WTC11 (cell line): ENCODE results near the gene ZNF786. TPM values are rescaled to one million over a fixed set of nuclear protein-coding genes. Genes with fewer than 3 reads are reported as not detected.
A peak's percentile ranks its signal among the peaks of the same experiment; 100 is the strongest.

Experiments
- CBFB ChIP-seq: sonication (generic); formaldehyde crosslinking; IDR thresholded peaks from 2 replicates; pipeline ENCODE4 v1.8.1; 2022; ENCODE audit warnings: mild to moderate bottlenecking, low read depth, missing genetic modification reagents
- CREM ChIP-seq: sonication (generic); formaldehyde crosslinking; IDR thresholded peaks from 2 replicates; pipeline ENCODE4 v1.8.1; 2022; ENCODE audit warnings: mild to moderate bottlenecking, missing genetic modification reagents, moderate library complexity
- FOXJ3 ChIP-seq: sonication (generic); formaldehyde crosslinking; IDR thresholded peaks from 2 replicates; pipeline ENCODE4 v1.9.0; 2021; ENCODE audit warnings: missing genetic modification reagents, mild to moderate bottlenecking, borderline replicate concordance
- JUN ChIP-seq: sonication (generic); formaldehyde crosslinking; IDR thresholded peaks from 2 replicates; pipeline ENCODE4 v1.8.0; 2023; ENCODE audit warnings: mild to moderate bottlenecking, missing genetic modification reagents
- NFE2L1 ChIP-seq: sonication (generic); formaldehyde crosslinking; IDR thresholded peaks from 2 replicates; pipeline ENCODE4 v1.8.1; 2023; ENCODE audit warnings: missing genetic modification reagents
- NFYB ChIP-seq: sonication (generic); formaldehyde crosslinking; conservative IDR thresholded peaks from 2 replicates; pipeline ENCODE4 v1.8.0; 2022; ENCODE audit warnings: low read depth, missing genetic modification reagents
- NR2C2 ChIP-seq: sonication (generic); formaldehyde crosslinking; IDR thresholded peaks from 2 replicates; pipeline ENCODE4 v1.8.0; 2022; ENCODE audit warnings: mild to moderate bottlenecking, missing genetic modification reagents
- NR3C1 ChIP-seq: sonication (generic); formaldehyde crosslinking; conservative IDR thresholded peaks from 2 replicates; pipeline ENCODE4 v1.8.1; 2023; ENCODE audit warnings: low read depth, mild to moderate bottlenecking, missing genetic modification reagents
- SMAD4 ChIP-seq: sonication (generic); formaldehyde crosslinking; IDR thresholded peaks from 2 replicates; pipeline ENCODE4 v1.8.0; 2022; ENCODE audit warnings: mild to moderate bottlenecking, missing genetic modification reagents
- TP53 ChIP-seq: sonication (generic); formaldehyde crosslinking; IDR thresholded peaks from 2 replicates; pipeline ENCODE4 v1.8.1; 2023; ENCODE audit warnings: mild to moderate bottlenecking, missing genetic modification reagents
- ZNF671 ChIP-seq: fragments of 250-450 bp; sonication (Bioruptor Pico); IDR thresholded peaks from 2 replicates; pipeline ENCODE4 v1.8.0; 2021; ENCODE audit warnings: mild to moderate bottlenecking
- total RNA-seq: library from RNA; stranded (reverse); gene quantifications from 3 replicates; pipeline ENCODE4 v1.2.3, GENCODE V29; 2021
- TF ChIP-seq, protein P1 (sequence below): fragments of 250-450 bp; sonication (Bioruptor Pico); IDR thresholded peaks from 2 replicates; pipeline ENCODE4 v1.9.0; 2021; ENCODE audit warnings: mild to moderate bottlenecking
- TF ChIP-seq, protein P2 (sequence below): sonication (generic); formaldehyde crosslinking; IDR thresholded peaks from 2 replicates; pipeline ENCODE4 v1.8.0; 2023; ENCODE audit warnings: missing genetic modification reagents
- TF ChIP-seq, protein P3 (sequence below): sonication (generic); formaldehyde crosslinking; conservative IDR thresholded peaks from 2 replicates; pipeline ENCODE4 v1.8.1; 2022; ENCODE audit warnings: mild to moderate bottlenecking, missing genetic modification reagents
- TF ChIP-seq, protein P4 (sequence below): sonication (generic); formaldehyde crosslinking; conservative IDR thresholded peaks from 2 replicates; pipeline ENCODE4 v1.8.1; 2023; ENCODE audit warnings: mild to moderate bottlenecking, low read depth, missing genetic modification reagents, moderate library complexity
- TF ChIP-seq, protein P5 (sequence below): sonication (generic); formaldehyde crosslinking; IDR thresholded peaks from 2 replicates; pipeline ENCODE4 v1.8.1; 2023; ENCODE audit warnings: mild to moderate bottlenecking, missing genetic modification reagents
- TF ChIP-seq, protein P6 (sequence below): sonication (generic); formaldehyde crosslinking; IDR thresholded peaks from 2 replicates; pipeline ENCODE4 v1.8.0; 2022; ENCODE audit warnings: mild to moderate bottlenecking, missing genetic modification reagents
- TF ChIP-seq, protein P7 (sequence below): fragments of 250-450 bp; sonication (Bioruptor Pico); IDR thresholded peaks from 2 replicates; pipeline ENCODE4 v1.9.0; 2021; ENCODE audit warnings: mild to moderate bottlenecking
- TF ChIP-seq, protein P8 (sequence below): fragments of 250-450 bp; sonication (Bioruptor Pico); conservative IDR thresholded peaks from 2 replicates; pipeline ENCODE4 v1.9.0; 2021; ENCODE audit warnings: mild to moderate bottlenecking
- TF ChIP-seq, protein P9 (sequence below): sonication (generic); formaldehyde crosslinking; IDR thresholded peaks from 2 replicates; pipeline ENCODE4 v1.8.0; 2022; ENCODE audit warnings: mild to moderate bottlenecking, missing genetic modification reagents
- TF ChIP-seq, protein P10 (sequence below): sonication (generic); formaldehyde crosslinking; IDR thresholded peaks from 2 replicates; pipeline ENCODE4 v1.8.1; 2022; ENCODE audit warnings: missing genetic modification reagents, borderline replicate concordance

The ZNF786 gene
- total RNA-seq, 1 experiment from 2014 or later, result 11.4 TPM

DNA sequence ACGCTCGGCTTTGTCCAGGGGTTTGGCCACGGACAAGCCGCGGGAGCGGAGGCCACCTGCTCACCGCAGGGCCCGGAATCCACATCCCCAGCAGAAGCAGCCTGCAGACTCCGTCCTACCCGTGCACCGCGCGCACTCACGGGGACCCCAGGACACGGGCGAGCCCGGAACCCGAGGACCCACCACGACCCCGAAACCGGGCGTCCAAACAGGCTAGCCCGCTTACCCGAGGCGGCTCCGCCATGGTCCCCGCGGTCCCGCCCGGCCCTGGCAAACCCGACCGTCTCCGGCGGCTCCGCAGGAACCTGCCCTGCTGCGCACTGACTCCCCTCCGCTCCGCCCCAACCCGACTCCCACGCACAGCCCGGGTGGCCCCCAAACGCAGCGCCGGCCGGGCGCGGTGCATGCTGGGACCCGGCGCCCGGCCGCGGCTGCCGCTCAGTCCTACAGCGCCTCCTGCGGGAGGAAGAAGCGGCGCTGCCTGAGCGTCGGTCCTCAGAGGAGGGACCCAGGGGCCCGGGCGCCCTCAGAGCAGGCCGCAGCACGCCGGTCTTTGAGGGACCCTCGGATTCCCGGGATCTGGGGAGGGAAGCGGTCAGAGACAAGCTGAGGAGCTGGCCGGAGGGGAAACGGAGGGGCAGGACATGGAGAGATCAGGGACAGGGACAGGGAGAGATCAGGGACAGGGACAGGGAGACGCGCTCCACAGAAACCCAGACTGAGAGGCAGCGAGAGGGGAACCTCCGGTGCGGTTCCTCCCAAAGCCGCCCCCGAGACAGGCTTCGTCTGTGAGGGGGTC, at the start of gene ZNF786 (continued):
- TF ChIP-seq, protein P1, sequence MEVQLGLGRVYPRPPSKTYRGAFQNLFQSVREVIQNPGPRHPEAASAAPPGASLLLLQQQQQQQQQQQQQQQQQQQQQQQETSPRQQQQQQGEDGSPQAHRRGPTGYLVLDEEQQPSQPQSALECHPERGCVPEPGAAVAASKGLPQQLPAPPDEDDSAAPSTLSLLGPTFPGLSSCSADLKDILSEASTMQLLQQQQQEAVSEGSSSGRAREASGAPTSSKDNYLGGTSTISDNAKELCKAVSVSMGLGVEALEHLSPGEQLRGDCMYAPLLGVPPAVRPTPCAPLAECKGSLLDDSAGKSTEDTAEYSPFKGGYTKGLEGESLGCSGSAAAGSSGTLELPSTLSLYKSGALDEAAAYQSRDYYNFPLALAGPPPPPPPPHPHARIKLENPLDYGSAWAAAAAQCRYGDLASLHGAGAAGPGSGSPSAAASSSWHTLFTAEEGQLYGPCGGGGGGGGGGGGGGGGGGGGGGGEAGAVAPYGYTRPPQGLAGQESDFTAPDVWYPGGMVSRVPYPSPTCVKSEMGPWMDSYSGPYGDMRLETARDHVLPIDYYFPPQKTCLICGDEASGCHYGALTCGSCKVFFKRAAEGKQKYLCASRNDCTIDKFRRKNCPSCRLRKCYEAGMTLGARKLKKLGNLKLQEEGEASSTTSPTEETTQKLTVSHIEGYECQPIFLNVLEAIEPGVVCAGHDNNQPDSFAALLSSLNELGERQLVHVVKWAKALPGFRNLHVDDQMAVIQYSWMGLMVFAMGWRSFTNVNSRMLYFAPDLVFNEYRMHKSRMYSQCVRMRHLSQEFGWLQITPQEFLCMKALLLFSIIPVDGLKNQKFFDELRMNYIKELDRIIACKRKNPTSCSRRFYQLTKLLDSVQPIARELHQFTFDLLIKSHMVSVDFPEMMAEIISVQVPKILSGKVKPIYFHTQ, result no peak
- TF ChIP-seq, protein P2, sequence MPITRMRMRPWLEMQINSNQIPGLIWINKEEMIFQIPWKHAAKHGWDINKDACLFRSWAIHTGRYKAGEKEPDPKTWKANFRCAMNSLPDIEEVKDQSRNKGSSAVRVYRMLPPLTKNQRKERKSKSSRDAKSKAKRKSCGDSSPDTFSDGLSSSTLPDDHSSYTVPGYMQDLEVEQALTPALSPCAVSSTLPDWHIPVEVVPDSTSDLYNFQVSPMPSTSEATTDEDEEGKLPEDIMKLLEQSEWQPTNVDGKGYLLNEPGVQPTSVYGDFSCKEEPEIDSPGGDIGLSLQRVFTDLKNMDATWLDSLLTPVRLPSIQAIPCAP (CRISPR knock-in tag), result no peak
- TF ChIP-seq SMAD4, result no peak
- TF ChIP-seq ZNF671 (CRISPR knock-in tag), result no peak
- no peak for TF ChIP-seq NFE2L1 (CRISPR knock-in tag)
- TF ChIP-seq, protein P3, sequence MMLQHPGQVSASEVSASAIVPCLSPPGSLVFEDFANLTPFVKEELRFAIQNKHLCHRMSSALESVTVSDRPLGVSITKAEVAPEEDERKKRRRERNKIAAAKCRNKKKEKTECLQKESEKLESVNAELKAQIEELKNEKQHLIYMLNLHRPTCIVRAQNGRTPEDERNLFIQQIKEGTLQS (CRISPR knock-in tag), result no peak
- TF ChIP-seq JUN (CRISPR knock-in tag), result peak; percentile 78; the same call in 1 of the 2 replicates
- TF ChIP-seq, protein P4, sequence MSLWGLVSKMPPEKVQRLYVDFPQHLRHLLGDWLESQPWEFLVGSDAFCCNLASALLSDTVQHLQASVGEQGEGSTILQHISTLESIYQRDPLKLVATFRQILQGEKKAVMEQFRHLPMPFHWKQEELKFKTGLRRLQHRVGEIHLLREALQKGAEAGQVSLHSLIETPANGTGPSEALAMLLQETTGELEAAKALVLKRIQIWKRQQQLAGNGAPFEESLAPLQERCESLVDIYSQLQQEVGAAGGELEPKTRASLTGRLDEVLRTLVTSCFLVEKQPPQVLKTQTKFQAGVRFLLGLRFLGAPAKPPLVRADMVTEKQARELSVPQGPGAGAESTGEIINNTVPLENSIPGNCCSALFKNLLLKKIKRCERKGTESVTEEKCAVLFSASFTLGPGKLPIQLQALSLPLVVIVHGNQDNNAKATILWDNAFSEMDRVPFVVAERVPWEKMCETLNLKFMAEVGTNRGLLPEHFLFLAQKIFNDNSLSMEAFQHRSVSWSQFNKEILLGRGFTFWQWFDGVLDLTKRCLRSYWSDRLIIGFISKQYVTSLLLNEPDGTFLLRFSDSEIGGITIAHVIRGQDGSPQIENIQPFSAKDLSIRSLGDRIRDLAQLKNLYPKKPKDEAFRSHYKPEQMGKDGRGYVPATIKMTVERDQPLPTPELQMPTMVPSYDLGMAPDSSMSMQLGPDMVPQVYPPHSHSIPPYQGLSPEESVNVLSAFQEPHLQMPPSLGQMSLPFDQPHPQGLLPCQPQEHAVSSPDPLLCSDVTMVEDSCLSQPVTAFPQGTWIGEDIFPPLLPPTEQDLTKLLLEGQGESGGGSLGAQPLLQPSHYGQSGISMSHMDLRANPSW (CRISPR knock-in tag), result no peak
- TF ChIP-seq FOXJ3 (CRISPR knock-in tag), result no peak
- peak; percentile 37; the same call in 1 of the 2 replicates for TF ChIP-seq CREM (CRISPR knock-in tag)
- TF ChIP-seq, protein P5, sequence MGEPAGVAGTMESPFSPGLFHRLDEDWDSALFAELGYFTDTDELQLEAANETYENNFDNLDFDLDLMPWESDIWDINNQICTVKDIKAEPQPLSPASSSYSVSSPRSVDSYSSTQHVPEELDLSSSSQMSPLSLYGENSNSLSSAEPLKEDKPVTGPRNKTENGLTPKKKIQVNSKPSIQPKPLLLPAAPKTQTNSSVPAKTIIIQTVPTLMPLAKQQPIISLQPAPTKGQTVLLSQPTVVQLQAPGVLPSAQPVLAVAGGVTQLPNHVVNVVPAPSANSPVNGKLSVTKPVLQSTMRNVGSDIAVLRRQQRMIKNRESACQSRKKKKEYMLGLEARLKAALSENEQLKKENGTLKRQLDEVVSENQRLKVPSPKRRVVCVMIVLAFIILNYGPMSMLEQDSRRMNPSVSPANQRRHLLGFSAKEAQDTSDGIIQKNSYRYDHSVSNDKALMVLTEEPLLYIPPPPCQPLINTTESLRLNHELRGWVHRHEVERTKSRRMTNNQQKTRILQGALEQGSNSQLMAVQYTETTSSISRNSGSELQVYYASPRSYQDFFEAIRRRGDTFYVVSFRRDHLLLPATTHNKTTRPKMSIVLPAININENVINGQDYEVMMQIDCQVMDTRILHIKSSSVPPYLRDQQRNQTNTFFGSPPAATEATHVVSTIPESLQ (CRISPR knock-in tag), result no peak
- TF ChIP-seq NR2C2 (CRISPR knock-in tag), result no peak
- TF ChIP-seq NFYB (CRISPR knock-in tag), result no peak
- TF ChIP-seq, protein P6, sequence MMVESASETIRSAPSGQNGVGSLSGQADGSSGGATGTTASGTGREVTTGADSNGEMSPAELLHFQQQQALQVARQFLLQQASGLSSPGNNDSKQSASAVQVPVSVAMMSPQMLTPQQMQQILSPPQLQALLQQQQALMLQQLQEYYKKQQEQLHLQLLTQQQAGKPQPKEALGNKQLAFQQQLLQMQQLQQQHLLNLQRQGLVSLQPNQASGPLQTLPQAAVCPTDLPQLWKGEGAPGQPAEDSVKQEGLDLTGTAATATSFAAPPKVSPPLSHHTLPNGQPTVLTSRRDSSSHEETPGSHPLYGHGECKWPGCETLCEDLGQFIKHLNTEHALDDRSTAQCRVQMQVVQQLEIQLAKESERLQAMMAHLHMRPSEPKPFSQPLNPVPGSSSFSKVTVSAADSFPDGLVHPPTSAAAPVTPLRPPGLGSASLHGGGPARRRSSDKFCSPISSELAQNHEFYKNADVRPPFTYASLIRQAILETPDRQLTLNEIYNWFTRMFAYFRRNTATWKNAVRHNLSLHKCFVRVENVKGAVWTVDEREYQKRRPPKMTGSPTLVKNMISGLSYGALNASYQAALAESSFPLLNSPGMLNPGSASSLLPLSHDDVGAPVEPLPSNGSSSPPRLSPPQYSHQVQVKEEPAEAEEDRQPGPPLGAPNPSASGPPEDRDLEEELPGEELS (CRISPR knock-in tag), result 0 out of 2 replicates have a peak, but pooled peaks have one; percentile 21
- TF ChIP-seq, protein P7, sequence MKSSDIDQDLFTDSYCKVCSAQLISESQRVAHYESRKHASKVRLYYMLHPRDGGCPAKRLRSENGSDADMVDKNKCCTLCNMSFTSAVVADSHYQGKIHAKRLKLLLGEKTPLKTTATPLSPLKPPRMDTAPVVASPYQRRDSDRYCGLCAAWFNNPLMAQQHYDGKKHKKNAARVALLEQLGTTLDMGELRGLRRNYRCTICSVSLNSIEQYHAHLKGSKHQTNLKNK (CRISPR knock-in tag), result no peak
- TF ChIP-seq NR3C1 (CRISPR knock-in tag), result no peak
- TF ChIP-seq, protein P8, sequence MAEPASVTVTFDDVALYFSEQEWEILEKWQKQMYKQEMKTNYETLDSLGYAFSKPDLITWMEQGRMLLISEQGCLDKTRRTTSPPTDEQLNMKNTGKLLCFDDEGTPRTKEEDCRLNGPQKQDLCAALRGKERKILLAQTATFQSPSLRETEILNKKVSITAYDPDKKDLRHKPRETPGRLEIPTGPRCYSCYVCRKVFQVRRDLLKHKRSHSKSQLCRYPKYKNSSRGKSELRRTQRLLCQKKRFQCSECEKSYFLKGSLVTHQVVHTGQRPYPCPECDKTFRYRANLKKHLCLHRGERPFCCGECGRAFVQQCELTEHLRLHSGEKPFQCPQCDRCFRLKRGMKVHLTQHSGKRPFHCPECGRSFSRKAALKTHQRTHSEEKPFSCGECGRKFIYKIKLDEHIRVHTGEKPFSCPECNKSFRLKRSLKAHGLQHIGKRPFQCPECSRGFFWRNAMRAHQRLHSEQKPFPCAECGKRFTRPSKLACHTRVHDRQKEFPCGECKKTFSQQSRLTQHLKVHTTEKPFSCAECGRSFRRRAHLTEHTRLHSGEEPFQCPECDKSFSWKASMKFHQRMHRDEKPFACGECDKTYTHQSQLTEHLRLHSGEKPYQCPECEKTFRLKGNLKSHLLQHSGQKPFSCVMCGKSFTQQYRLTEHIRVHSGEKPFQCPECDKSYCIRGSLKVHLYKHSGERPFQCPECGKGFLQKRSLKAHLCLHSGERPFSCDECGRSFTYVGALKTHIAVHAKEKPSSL (CRISPR knock-in tag), result no peak
- TF ChIP-seq TP53 (CRISPR knock-in tag), result no peak
- TF ChIP-seq, protein P9, sequence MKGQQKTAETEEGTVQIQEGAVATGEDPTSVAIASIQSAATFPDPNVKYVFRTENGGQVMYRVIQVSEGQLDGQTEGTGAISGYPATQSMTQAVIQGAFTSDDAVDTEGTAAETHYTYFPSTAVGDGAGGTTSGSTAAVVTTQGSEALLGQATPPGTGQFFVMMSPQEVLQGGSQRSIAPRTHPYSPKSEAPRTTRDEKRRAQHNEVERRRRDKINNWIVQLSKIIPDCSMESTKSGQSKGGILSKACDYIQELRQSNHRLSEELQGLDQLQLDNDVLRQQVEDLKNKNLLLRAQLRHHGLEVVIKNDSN (CRISPR knock-in tag), result no peak
- TF ChIP-seq, protein P10, sequence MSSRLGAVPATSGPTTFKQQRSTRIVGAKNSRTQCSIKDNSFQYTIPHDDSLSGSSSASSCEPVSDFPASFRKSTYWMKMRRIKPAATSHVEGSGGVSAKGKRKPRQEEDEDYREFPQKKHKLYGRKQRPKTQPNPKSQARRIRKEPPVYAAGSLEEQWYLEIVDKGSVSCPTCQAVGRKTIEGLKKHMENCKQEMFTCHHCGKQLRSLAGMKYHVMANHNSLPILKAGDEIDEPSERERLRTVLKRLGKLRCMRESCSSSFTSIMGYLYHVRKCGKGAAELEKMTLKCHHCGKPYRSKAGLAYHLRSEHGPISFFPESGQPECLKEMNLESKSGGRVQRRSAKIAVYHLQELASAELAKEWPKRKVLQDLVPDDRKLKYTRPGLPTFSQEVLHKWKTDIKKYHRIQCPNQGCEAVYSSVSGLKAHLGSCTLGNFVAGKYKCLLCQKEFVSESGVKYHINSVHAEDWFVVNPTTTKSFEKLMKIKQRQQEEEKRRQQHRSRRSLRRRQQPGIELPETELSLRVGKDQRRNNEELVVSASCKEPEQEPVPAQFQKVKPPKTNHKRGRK, result no peak
- TF ChIP-seq CBFB (CRISPR knock-in tag), result no peak
